ENCODE measurements around the gene COQ10A. TPM values are rescaled to one million over a fixed set of nuclear protein-coding genes. Genes with fewer than 3 reads are reported as not detected.

Gene COQ10A
- total RNA-seq, 4 donors from 2014 or later = 2.1 to 28.9 (median 15.2) TPM

GRCh38 chr12:56231184-56231582 is 35.6 kb upstream of the COQ10A start:
- TF ChIP-seq POLR2A (IDR thresholded peaks at IDR 0.05) = no peak
- TF ChIP-seq, protein P1, sequence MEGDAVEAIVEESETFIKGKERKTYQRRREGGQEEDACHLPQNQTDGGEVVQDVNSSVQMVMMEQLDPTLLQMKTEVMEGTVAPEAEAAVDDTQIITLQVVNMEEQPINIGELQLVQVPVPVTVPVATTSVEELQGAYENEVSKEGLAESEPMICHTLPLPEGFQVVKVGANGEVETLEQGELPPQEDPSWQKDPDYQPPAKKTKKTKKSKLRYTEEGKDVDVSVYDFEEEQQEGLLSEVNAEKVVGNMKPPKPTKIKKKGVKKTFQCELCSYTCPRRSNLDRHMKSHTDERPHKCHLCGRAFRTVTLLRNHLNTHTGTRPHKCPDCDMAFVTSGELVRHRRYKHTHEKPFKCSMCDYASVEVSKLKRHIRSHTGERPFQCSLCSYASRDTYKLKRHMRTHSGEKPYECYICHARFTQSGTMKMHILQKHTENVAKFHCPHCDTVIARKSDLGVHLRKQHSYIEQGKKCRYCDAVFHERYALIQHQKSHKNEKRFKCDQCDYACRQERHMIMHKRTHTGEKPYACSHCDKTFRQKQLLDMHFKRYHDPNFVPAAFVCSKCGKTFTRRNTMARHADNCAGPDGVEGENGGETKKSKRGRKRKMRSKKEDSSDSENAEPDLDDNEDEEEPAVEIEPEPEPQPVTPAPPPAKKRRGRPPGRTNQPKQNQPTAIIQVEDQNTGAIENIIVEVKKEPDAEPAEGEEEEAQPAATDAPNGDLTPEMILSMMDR (IDR thresholded peaks at IDR 0.05) = no peak
- no peaks in the 10 kb centered on the region for H3K36me3 ChIP-seq
- H3K4me1 ChIP-seq = no peaks in the 10 kb centered on the region
- intact Hi-C loops (cut with DNase I; ENCODE audit: low total_unique reads) = no loop called here
- no peaks in the 10 kb centered on the region for H3K9me3 ChIP-seq
- no peak overlapping the region for H3K27ac ChIP-seq
- no peak for DNase-seq
- no peak overlapping the region for H3K4me3 ChIP-seq
- H3K27me3 ChIP-seq = no peaks in the 10 kb centered on the region

- TF ChIP-seq, protein P1 (IDR thresholded peaks at IDR 0.05) = no peak
- TF ChIP-seq POLR2A (IDR thresholded peaks at IDR 0.05) = no peak
- Histone ChIP-seq H3K4me1 (no peaks in the 10 kb centered on the region), H3K36me3 (no peaks in the 10 kb centered on the region), H3K9me3 (no peaks in the 10 kb centered on the region), H3K4me3 (no peak overlapping the region), H3K27ac (no peak overlapping the region), H3K27me3 (no peaks in the 10 kb centered on the region)
- intact Hi-C loops (cut with DNase I; ENCODE audit: low total_unique reads) = no loop called here
- no peak for DNase-seq
Observed at GRCh38 chr12:56234746-56235436, 31.9 kb upstream of the COQ10A start.

DNA sequence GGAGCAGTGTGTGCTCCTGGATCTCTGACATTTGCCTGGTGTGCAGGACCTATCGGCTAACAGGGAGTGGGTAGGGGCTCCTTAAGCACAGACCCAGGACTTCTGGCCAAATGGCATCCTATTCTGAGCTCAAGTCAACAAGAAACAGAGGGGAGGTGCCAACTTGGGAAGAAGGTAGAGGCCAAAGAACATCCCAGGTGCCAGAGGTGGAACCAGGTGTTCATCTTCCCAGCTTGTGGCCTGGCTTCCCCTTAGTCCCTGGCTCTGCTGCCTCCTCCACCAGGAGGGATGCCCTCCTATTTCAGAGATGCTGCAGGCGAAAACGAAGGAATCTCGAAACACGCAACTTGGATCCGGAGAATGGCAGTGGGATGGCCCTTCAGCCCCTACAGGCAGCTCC is 30.7 kb upstream of the COQ10A start:
- Histone ChIP-seq H3K36me3 (no peaks in the 10 kb centered on the region), H3K27me3 (no peaks in the 10 kb centered on the region), H3K4me1 (no peaks in the 10 kb centered on the region), H3K27ac (no peak overlapping the region), H3K4me3 (no peak overlapping the region), H3K9me3 (no peaks in the 10 kb centered on the region)
- intact Hi-C loops (cut with DNase I; ENCODE audit: low total_unique reads) = no loop called here
- no peak for DNase-seq
- TF ChIP-seq POLR2A (IDR thresholded peaks at IDR 0.05) = no peak
- TF ChIP-seq, protein P1 (IDR thresholded peaks at IDR 0.05) = no peak

- DNase-seq = no peak
- Histone ChIP-seq H3K27ac (no peak overlapping the region), H3K36me3 (no peaks in the 10 kb centered on the region), H3K4me1 (no peaks in the 10 kb centered on the region), H3K4me3 (no peak overlapping the region), H3K9me3 (no peaks in the 10 kb centered on the region), H3K27me3 (no peaks in the 10 kb centered on the region)
- intact Hi-C loops (cut with DNase I; ENCODE audit: low total_unique reads) = no loop called here
- TF ChIP-seq, protein P1 (IDR thresholded peaks at IDR 0.05) = no peak
- no peak for TF ChIP-seq POLR2A (IDR thresholded peaks at IDR 0.05)
Observed at GRCh38 chr12:56236985-56237384, 29.8 kb upstream of the COQ10A start.

- Histone ChIP-seq H3K36me3 (no peaks in the 10 kb centered on the region), H3K4me3 (no peak overlapping the region), H3K4me1 (no peaks in the 10 kb centered on the region), H3K27ac (no peak overlapping the region), H3K27me3 (no peaks in the 10 kb centered on the region), H3K9me3 (no peaks in the 10 kb centered on the region)
- no peak for TF ChIP-seq POLR2A (IDR thresholded peaks at IDR 0.05)
- TF ChIP-seq, protein P1 (IDR thresholded peaks at IDR 0.05) = no peak
- no peak for DNase-seq
- intact Hi-C loops (cut with DNase I; ENCODE audit: low total_unique reads) = no loop called here
Observed at GRCh38 chr12:56237552-56237951, 29.2 kb upstream of the COQ10A start.
